Activated CD4-positive, alpha-beta T cell treated with anti-CD3 and anti-CD28 coated beads, Interleukin-2, Interleukin-6, amounts not matched to agents 100 ng/mL and 50 ng/mL, durations not matched to agents 16 hours and 8 hours (primary cell): ENCODE data around the gene HMGCL.
A peak's percentile ranks its signal among the peaks of the same experiment; 100 is the strongest.
"Not testable (repeated sequence)": the region's sequence is repeated elsewhere in the genome, so short reads cannot be mapped to it uniquely, and the experiment has no call there.

ENCODE experiments used
- DNase-seq: peaks from one replicate; pipeline ENCODE4 v3.0.0-alpha.2; 2020

The HMGCL gene

DNA sequence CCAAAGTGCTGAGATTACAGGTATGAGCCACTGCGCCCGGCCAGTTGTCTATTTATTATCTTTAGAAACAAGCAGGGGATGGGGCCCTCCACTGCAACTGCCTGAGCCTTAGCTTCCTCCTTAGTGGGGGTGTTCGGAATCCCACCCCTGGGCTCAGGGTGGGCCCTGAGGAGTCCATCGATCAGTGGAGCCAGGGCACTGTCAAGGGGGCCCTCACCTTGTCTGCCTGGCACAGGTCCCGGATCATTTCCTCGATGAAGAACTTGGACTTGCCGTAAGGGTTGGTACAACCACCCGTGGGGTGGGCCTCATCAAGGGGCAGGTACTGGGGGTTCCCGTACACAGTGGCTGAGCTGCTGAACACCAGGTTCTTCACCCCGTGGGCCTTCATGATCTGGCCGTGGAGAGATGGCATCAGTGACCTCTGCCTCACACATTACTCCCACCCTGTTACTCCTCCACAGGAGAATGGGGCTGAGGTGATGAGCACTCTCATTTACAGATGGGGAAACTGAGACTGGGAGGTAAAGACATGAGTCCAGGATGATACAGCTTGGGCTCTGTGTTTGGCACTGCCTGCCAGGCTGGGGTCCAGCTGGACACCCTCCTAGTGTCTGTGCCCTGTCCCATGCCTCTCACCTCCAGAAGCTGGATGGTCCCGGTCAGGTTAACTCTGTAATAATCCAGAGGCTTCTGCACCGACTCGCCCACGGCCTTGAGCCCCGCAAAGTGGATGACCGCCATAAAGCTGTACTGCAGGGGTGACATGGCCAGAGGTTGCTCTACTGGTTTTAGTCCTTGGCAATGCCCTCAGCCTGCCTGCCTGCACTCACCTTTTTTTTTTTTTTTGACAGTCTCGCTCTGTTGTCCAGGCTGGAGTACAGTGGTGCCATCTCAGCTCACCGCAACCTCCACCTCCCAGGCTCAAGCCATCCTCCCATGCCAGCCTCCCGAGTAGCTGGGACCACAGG is 27.5 kb downstream of the HMGCL start:
- DNase-seq = no peak

DNA sequence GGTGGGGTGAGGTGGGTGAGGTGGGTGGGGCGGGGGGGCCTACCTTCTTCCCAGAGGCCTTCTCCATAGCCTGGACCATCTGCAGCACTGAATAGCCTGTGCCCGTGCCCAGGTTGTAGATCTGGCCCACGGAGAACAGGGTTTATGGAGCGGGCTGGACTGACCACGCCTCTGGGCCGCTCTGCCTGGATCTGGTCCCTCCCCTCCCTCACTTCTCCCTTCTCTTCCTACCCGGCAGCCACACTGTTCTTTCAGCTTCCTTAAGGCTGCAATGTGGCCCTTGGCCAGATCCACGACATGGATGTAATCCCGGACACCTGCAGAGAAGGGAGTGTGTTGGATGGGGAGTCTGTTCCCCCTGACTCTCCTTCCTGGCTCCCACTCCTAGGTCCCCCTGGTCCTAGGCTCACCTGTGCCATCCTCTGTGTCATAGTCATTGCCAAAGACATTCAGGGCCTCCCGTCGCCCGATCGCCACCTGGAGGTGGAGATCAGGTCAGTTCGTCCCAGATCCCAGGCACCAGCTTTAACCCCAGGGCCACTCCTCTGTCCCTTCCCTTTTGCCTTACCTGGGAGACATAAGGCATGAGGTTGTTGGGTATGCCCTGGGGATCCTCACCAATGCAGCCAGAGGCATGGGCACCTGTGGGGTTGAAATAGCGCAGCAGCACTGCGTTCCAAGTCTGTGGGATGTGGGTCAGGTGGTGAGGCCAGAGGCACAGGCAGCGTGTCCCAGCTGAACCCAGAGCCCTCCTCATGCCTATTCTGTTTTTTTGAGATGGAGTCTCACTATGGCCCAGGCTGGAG is 28.6 kb downstream of the HMGCL start:
- no peak for DNase-seq

DNA sequence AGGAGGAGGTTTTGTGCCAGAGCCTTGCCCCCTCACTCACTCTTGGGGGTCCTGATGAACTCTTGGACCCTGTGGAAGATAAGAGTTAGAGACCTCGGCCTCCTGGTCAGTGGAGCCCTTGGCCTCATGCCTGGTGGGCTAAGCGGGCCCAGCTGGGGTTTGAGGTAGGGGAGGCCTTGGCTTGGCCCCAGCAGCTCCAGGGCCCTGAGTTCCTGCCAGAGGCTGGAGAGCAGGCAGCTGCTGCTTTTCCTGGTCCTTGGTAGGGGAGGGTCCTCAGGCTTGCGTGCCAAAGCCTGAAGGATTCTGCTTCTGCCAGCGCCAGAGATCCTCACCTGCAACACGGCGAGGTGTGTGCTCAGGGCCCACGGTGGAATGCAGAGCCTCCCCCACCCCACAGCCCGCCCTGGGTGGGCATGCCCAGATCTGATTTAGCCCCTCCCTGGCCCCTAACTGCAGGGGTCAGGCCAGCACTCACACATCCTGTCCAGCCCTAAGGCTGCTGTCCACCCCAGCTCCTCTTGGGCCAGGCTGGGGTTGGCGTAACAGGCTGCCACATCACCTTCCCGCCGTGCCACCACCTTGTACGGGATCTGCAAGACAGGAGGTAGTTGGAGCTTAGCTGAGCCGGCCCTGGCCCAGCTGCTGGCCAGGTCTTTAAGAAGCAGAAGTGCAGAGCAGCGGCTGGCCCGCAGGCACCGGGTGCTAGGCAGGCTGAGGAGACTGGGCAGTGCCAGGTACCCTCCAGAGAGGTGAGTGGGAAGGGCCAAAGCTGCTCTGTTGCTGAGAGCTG is 29.4 kb downstream of the HMGCL start:
- no peak for DNase-seq

DNA sequence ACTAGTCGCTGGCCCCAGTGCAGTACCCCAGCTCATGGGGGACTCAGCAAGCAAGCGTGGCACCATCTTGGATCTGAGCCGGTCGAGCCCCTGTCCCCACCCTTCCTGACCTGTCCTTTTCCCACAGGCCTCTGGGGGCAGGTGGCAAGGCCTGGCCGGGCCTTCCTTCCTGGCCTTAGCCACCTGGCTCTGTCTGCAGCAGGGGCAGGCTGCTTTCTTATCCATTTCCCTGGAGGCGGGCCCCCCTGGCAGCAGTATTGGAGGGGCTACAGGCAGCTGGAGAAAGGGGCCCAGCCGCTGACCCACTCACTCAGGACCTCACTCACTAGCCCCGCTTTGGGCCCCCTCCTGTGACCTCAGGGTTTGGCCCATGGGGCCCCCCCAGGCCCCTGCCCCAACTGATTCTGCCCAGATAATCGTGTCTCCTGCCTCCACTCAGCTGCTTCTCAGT is 30.5 kb downstream of the HMGCL start:
- DNase-seq = not testable (repeated sequence)

DNA sequence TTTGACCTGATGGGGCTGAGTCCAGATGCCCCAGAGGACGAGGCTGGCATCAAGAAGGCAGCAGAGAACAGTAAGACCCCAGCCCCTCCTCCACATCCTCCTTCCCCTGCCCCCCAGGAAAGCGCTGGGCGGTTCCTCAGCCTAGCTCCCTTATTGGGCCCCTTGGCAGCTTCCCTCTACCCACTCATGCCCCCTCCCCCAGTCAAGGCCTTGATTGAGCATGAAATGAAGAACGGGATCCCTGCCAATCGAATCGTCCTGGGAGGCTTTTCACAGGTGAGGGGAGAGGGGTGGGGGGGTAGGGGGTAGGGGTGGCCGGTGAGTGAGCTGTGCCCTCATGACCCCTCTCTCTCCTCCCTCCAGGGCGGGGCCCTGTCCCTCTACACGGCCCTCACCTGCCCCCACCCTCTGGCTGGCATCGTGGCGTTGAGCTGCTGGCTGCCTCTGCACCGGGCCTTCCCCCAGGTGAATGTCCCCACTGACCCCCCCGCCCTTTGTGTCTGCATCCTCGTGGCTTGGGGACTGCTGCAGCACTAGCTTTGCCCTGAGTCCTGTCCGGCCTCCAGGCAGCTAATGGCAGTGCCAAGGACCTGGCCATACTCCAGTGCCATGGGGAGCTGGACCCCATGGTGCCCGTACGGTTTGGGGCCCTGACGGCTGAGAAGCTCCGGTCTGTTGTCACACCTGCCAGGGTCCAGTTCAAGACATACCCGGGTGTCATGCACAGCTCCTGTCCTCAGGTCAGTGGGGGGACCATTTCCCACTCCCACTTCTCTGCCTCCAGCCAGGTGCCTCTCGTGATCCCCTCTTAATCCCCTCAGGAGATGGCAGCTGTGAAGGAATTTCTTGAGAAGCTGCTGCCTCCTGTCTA is 31.1 kb downstream of the HMGCL start:
- no peak for DNase-seq

DNA sequence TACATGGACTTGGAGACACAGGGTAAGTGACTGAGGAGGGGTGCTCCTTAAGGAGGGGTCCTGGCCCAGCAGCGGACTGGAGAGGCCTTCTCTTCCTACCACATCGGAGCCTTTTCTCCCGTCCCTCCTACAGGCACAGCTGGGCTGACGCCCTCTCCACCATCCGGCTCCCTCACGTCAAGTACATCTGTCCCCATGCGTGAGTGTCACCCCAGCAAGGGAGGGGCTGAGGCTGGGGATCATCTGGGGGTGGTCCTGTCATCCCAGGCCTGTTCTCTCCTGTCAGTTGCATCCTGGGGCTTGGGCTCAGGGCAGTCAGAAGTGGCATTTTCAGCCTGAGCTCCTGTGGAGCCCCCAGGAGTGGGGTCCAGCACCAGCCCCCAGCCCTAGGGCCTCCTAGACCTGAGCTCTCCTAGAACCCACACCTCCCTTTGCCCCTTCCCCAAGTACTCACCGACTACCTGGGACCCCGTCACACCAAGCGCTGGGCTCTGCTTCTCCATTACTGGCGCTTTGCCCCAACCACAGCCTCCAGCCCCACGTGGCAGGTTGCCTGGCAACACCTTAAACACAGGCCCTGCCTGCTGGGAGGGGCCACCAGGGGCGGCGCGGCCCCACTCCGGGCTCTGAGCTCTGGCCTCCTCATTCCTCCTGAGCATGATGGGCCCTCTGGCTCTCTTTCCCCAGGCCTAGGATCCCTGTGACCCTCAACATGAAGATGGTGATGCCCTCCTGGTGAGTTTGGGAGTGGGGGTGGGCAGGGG is 32.0 kb downstream of the HMGCL start:
- peak; percentile 55 for DNase-seq

DNA sequence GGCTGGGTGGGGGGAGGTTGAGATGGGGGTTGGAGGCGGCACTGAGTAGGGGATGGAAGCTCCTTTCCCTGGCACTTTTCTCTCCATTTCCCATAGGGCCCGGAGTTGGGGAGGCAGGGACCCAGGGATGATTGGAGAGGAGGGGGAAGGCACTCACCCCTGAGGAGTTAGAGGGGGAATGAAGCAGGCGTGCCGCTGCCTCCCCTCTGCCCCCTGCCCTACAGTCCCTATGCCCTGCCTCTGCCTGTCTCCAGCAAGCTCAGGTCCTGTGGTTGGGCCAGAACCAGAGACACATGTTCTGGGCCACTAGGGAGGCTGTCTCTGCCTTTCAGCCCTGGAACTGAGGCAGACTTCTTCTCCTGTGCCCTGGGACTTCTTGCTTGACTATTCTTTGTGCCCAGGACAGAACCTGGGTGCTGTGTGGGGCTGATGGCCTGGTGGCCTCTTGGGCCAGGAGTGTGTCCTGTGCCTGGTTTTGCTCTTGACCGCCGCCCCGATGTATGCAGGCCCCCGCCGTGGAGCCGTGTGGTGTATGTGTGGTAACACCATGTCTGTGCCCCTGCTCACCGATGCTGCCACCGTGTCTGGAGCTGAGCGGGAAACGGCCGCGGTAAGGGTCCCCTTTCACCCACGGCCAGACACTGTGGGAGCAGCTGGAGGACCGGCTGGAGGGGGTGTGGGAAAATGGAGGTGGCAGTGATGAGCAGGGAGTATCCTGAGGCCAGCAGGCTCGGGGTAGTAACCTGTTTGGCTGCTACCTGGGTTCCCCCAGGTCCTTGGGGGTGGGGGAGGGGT is 32.9 kb downstream of the HMGCL start:
- no peak for DNase-seq

DNA sequence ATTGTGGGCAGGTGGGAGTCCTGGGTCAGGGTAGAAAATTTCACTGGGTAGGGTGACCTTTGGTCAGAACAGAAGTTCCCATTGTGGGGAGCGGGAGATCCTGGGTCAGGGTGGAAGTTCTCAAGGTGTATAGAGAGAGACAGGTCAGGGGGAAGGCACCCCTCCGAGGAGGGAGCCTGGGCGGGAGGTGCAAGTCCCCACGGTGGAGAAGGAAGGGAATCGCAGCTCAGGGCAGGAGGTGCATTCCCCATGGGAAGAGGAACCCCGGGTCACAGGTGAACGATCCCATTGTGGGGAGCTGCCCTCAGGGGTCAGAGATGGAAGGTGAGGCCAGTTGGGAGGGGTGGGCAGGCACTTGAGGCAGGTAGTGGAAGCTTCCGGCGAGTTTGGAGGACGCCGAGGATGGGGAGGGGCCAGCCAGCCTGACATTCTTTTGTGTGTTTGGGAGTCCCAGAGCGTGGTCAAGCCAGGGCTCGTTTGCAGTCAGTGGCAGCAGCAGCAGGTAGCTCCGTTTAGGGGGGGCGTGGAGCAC is 33.6 kb downstream of the HMGCL start:
- no peak for DNase-seq

DNA sequence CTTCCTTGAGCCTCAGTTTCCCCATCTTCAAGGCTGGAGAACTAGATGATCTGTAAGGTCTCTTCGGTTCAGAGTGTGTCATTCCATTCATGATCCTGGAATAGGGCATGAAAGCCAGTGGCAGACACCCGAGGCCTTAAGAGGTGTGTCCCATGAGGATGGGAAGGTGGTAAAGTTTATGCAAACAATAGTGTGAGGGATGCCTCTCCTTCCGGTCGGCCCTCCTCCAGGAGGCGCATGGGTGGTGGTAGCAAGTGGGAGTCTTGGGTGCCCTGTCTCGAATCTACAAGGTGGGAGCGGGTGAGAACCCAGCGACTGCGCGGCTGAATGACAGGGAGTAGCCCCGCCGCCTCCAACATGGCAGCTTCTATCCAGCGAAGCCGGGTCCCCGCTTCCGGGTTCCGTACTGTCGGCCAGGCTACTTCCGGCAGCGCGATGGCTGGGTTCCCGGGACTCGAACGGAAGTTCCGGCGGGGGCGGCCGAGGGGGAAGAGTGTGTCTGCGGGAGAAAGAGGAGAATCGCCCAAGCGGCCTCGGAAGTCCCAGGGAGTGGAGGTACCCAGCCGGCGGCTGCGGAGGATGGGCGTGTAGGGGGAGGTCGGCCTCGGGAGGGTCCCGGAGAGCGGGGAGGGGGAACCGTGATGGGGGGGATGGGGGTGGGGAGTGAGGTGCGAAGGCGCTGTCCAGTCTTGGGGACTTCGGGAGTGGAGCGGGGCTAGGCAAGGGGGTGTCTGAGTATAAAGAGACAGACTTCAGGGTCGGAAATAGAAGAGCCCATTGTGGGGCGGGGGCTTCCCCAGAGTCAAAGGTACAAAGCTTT is 34.3 kb downstream of the HMGCL start, which contains the start of gene LYPLA2:
Gene LYPLA2, plus strand, starts transcription at position 450 of the 820 bp plus-strand sequence. CDS start 1,538 bp downstream, outside the sequence.
- peak; percentile 93 for DNase-seq

DNA sequence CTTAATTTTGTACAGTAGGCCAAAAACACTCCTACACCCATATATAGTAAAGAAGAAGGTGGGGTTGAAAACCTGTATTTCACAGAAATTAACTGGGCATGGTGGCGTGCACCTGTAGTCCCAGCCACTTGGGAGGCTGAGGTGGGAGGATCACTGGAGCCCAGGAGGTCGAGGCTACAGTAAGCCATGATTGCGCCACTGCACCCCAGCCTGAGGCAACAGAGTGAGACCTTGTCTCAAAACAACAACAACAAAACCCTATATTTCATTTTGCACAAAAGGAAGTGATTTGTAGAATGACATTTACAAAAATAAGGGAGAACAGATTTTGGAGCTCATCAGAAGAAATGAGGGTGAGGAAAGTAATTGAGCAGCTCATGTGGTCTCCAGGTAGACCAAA is 36.5 kb downstream of the HMGCL start:
- no peak for DNase-seq

DNA sequence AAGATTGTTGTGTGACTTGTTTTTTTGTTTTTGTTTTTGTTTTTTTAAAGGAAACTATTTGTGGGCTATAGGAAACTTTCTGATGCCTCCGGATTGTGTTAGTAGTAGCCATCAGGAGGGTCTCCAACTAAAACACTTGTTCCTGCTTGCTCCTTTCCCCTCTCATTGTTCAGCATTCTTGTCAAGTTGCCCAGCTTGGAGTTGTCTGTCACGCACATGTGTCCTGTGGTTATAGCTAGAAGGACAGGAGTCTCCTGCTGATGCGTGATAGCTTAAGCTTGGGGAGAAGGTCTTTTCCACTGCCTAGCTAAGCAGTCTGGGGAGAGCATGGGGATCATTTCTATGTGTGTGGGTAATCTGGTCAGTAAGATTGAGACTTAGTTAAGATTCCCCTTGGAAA is 37.5 kb downstream of the HMGCL start:
- DNase-seq = no peak

DNA sequence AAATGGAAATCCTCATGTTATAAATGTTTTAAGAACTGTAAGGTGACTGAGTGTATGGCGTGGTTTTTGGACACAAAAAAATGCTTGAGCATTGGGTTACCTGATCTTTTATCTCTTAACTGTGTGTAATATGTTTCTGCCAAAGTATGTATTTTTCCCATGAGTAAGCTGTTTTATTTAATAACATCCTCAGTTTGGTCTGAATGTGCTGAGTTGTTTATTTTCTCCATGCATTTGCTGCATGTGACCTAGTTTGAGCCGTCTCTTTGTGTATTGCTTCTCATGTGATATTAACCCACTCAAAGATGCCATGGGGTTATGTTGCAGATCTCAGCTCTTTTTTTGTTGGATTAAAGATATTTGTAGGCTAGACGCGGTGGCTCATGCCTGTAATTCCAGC is 40.4 kb downstream of the HMGCL start:
- no peak for DNase-seq

DNA sequence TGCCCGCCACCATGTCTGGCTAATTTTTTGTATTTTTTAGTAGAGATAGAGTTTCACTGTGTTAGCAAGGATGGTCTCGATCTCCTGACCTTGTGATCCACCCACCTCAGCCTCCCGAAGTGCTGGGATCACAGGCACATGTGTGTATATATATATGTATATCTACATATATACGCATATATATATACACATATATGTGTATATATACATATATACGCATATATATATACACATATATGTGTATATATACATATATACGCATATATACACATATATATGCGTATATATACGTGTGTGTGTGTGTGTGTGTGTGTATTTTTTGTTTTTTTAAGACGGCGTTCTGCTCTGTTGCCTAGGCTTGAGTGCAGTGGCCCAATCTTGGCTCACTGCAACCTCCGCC is 42.1 kb downstream of the HMGCL start:
- not testable (repeated sequence) for DNase-seq

DNA sequence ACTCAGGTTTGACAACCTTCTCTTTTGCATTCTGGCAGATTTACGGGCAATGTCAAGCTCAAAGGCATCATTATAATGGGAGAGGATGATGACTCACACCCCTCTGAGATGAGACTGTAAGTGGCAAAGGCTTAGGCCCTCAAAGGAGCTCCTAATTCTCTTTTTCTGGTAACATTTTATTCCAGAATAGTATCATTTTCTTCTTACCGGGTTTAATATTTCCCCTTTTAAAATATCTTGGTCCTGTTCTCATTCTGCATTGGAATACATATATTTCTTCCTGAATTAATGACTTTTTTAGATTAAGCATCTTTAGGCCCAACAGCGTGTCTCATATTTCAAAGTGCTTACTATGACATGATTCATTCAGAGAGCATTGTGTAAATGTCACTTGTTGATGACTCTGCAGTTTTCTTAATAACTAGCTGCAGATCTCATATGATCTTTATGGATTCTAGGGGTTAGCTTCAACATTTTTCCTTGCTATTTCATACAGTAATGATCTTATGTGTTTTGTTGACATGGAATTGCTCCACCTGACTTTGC is 45.3 kb downstream of the HMGCL start:
- peak; percentile 47 for DNase-seq

DNA sequence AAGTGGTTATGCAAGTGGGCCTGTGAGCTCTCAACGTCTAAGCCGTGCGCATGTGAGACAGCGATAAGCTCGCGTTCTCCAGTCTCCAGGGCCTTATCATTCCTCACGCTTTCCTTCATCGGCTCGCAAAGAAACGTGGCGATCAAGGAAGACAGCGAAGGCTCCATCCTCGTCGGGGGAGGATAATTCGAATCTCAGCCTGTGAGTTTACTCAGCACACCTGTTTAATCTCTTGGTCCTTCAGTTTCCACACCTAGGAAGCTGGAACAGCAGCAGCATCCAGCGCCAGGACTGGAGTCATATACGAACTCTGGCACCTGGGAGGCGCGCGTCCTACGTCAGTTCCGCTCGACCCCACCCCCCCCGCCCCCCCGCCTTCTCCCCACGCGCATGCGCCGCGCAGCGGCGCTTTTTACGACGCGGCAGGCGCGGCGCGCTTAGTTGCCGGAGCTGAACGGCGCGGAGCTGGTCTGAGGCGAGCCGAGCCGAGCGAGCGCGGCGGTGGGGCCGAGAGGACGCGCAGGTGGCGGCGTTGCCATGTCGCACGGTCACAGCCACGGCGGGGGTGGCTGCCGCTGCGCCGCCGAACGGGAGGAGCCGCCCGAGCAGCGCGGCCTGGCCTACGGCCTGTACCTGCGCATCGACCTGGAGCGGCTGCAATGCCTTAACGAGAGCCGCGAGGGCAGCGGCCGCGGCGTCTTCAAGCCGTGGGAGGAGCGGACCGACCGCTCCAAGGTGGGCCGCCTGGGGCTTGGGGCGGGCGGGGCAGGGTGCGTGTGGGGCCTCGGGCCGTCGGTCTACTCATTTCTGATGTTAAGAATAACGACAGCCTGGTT is 47.0 kb downstream of the HMGCL start, which contains the start of gene PITHD1:
Gene PITHD1, plus strand, starts transcription at position 440 of the 836 bp plus-strand sequence. Its CDS starts 98 bp downstream, at position 538.
- peak; percentile 88 for DNase-seq

DNA sequence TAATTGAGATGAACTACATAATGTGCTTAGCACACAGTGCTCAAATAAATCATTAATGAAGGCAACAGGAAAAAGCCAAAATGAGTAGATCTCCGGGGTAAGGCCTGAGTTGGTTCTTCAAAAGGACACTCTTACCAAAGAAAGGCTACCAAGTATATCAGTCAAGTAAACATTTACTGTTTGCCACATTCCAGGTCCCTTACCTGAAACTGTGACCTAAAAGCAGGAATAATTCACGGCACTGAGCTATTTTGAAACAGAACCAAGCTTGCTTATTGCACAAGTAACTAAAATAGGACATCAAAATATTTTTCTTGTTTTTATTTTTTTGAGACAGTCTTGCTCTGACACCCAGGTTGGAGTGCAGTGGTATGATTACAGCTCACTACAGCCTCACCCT is 49.0 kb downstream of the HMGCL start:
- DNase-seq = no peak

DNA sequence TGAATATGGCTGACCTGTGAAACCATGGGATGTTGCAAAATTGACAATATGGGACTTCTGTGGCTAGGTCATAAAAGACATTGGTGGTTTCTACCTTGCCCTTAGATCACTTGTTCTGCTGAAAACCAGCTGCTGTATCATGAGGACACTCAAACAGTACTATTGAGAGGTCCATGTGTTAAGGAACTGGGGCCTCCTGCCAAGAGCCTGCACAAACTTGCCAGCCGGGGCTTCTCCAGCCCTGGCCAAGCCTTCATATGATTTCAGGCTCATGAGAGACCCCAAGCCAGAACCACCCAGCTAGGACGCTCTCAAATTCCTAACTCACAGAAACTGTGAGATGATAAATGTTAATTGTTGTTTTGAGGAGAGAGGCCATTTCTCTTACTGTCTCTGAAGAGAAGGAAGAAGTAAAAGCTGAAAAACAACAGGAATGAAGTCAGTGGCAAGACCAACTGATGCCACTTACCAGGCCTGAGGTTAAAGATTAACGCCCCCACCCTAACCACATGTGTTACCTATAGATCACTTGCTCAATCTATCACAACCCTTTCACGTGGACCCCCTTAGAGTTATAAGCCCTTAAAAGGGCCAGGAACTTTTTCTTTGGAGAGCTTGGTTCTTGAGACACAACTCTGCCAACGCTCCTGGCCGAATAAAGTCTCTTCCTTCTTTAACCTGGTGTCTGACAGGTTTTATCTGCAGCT is 50.9 kb downstream of the HMGCL start:
- no peak for DNase-seq
